ENCODE measurements around the gene ARVCF. TPM values are rescaled to one million over a fixed set of nuclear protein-coding genes. Genes with fewer than 3 reads are reported as not detected.
A peak's percentile ranks its signal among the peaks of the same experiment; 100 is the strongest.

The ARVCF gene
- total RNA-seq, 1 donor from 2014 or later: 46.8 TPM

DNA sequence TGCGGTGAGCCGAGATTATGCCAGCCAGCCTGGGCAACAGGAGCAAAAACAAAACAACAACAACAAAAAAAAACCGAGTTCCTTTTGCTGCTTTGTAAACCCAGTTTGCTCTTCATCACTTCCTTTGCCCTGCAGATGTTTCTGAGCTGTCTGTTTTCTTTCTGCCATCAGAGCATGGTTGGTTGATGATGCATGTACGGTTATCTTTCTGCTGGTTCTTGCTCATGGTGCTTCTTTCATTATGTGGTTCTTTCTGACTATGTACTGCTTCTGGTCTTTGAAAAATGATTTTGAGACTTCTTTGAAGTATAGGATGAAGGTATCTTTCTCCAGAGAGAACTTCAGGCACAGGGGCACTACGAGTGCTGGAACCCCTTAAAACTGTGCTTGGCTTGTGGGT is 17.5 kb upstream of the ARVCF start:
- intact Hi-C loops (cut with DNase I): no loop called here
- no peak for DNase-seq (ENCODE audit: low spot score)

DNA sequence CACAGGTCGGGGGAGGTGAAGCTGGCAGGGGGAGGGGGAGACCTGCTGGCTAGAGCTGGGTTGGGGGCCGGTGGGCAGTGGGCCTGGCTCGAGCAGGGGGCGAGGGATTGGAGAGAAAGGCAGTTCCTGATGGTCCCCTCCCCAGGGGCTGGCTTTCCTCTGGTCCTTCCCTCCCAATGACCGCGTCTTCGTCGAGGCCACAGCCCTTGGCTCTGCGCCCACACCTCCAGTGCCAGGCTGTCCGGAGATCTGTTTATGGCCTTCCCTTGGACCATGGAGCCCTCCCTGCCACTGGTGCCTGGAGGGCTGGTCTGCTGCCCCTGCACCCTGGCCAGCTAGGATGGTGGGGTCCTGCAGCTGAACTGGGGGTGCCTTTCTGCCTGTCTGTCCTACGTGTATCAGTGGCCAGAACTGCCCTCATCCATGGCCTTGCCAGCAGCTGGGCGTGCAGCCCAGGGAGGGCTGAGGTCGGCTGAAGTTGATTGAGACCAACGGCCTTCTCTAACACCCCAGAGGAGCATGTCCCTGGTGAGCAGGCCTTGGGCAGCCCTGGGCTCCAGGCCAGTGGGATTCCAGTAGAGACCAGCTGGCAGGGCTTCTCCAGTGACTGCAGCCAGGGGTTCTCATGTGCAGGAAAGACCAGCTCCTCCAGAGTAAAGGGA is 16.6 kb upstream of the ARVCF start:
- intact Hi-C loops (cut with DNase I): no loop called here
- DNase-seq (ENCODE audit: low spot score): peak; percentile 85

DNA sequence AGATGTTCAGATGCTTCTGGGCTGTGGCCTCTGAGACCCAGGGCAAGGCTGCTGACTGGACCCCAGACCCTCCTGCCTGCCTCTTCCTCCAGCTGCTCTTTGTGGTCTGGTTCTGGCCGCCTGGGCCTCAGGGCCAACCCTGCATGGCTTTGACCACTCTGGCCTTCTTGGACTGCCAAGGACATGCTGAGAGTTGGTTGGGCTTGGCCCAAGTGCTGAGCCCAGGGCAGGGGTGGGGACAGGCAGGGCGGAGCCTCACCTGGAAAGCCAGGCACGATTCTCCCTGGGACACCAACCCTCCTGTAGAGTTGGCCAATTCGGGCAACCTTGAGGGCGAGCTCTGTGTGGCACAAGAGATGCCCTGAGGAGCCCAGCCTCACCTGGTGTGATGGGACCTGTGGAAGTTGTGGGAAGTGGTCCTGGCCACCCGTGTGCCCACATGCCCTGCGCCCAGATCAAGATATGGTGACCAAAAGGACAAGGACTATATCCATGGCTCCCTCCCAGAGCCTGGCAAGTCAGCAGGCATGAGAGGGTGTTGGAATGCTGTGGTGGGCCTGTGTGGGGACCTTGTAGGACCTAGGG is 15.9 kb upstream of the ARVCF start:
- no peak for DNase-seq (ENCODE audit: low spot score)
- intact Hi-C loops (cut with DNase I): no loop called here

DNA sequence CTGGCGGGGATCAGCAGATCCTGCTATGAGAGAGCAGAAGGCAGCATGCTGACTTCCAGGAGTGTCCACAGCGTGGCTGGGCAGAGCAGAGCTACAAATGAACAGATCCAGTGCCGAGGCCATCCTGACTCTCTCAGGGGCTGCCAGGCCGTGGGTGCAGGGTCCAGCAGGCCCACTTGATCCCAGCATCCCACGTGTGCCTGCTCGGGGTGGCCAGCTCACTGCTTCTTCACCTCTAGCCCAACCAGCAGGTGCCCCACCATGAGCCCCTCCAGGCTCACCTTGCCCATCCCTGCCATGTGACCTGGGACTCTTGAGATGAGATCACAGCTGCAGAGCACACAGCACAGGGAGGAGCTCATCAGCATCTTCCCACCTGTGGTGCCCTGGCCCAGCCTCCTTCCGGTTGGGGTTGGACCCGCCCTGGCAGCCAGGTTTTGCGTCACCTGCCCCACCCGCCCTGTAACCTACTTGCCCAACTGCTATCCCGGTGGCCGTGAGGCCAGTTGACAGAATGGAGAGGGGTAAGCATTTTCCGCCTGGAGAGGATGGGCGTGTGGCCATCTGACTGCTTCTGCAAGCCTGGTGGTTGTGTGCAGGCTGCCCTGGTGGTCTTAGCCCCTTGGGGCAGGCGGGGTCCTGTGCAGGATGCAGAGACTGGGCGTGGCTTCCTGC is 15.2 kb upstream of the ARVCF start:
- no peak for DNase-seq (ENCODE audit: low spot score)
- intact Hi-C loops (cut with DNase I): no loop called here

DNA sequence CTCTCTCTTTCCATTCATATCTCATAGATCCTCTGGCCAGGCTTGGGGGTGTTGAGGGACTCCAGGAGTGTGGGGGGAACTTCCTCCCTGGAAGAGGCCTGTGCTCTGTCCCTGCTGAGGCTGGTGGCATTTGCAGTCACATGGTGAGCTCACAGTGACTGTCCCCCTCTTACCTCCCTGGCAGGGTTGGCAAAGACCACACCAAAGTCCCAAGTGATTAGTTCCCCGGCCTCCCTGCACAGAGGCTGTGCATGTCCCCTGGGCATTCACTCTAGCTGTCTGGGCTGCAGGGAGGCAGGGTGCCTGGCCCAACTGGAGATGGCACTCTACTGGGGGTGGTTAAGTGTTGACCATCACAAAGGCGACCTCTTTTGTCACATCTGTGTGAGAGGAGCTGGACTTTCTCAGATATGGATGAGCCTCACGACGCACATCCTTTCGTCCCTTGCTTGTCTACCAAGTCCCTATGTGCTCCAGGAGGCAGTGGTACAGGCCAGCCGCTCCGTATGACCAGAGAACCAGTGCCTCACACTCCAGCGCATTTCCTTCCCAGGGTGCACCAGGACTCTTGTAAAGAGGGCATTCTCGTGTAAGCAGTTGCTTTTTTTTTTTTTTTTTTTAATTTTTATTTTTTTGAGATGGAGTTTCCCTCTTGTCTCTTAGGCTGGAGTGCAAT is 13.1 kb upstream of the ARVCF start:
- DNase-seq (ENCODE audit: low spot score): no peak
- intact Hi-C loops (cut with DNase I): no loop called here

DNA sequence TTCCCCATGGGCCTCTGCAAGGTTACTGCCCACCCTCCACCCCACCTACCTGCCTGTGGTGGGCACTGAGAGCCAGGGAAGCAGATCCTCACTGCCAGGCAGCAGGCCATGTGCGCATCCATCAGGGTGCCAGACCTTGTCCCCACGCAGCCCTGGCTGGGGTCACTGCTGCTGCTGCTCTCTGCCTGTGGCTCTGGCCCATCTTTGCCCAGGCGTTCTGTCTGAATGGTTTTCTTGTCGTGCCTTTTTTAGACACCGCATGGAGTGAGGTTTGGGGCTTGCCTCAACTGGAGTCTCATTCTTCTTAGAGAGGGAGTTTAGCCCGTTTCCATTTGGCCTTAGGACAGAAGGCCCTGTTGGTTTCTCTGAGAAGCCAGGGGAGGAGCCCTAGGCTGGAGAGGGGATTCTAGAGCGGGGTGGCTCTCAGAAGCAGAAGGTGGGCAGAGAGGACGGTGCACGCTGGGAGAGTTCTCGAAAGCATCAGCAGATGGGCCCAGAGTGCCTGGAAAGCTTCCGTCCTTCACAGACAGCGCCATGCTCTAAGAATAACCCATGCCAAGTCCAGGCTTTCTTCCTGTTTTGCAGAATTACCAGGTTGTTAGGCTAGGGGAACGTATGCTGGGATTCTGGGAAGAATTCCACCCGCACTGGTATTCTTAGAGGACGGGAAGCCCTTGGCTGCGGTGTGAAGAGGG is 12.4 kb upstream of the ARVCF start:
- no peak for DNase-seq (ENCODE audit: low spot score)
- intact Hi-C loops (cut with DNase I): no loop called here

DNA sequence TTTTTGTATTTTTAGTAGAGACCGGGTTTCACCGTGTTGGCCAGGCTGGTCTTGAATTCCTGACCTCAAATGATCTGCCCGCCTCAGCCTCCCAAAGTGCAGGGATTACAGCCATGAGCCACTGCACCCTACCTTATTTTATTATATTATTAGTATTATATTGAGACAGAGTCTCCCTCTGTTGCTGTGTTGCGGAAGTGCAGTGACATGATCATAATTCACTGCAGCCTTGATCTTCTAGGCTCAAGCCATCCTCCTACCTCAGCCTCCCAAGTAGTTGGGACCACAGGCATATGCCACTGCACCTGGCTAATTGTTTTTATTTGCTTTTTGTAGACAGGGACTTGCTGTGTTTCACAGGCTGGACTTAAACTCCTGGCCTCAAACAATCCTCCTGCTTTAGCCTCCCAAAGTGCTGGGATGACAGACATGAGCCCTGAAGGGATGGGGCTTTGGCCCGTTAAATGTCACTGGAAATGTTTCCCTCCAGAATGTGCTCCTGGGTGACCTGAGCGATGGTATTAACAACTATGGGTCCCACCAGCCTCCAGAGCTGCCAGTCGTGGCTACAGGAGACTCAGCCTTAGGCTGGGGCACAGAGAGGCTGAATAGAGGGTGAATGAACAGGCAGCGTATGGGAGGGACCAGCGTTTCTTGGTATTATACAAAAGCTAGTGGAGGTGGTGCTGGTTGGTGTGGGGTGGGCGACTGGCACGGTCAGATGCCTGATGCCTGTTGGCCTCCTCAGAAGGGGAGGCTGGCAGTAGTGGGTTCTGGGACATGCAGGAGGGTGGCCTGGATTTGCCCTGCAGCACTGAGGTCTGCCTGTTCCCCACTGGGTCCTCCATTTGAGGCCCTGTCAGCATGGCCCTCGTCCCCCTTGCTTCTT is 11.6 kb upstream of the ARVCF start:
- no peak for DNase-seq (ENCODE audit: low spot score)
- intact Hi-C loops (cut with DNase I): no loop called here

DNA sequence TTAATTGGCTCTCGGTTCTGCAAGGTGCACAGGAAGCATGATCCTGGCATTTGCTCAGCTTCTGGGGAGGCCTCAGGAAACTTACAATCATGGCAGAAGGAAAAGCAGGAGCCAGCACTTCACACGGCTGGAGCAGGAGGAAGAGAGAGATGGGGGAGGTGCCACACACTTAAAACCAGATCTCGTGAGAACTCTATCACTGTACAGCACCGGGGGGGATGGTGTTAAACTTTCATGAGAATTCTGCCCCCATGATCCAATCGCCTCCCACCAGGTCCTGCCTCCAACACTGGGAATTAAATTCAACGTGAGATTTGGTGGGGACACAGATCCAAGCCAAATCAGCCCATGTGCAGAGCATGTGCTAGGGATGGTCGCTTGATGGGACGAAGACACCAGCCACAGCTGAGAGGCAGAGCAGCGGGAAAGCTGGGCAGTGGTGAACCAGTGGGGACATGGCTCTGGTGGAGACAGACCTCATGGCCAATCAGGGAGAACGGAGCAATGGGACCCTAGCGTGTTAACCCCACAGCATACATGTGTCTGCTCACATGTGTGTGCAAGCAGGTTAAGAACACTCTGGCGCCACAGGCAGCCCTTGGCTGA is 10.5 kb upstream of the ARVCF start:
- no peak for DNase-seq (ENCODE audit: low spot score)
- intact Hi-C loops (cut with DNase I): no loop called here

DNA sequence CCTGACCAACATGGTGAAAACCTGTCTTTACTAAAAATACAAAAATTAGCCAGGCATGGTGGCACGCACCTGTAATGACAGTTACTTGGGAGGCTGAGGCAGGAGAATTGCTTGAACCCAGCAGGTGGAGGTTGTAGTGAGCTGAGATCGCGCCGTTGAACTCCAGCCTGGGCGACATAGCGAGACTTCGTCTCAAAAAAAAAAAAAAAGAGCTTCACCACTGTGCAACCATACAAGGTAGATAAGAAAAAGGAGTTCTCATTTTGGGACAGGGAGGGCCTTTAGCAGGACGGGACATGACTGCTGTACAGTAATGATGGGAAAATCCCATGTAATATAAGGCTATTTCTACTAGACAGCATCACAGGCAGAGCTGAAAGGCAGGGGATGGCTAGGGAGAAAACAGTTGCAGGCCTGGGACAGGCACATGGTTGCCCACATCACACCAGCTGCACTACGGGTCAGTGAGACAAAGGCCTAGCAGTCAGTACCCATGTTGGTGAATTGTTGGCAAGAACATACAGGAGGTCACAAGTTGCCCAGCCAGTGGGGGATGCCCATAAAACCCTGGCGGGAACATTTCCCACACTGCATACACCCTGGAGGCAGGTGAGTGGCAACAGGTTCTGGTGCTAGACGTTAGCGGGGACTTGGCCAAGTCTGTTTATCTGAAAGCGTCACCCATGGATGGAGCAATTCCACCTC is 9.7 kb upstream of the ARVCF start:
- intact Hi-C loops (cut with DNase I): no loop called here
- no peak for DNase-seq (ENCODE audit: low spot score)

DNA sequence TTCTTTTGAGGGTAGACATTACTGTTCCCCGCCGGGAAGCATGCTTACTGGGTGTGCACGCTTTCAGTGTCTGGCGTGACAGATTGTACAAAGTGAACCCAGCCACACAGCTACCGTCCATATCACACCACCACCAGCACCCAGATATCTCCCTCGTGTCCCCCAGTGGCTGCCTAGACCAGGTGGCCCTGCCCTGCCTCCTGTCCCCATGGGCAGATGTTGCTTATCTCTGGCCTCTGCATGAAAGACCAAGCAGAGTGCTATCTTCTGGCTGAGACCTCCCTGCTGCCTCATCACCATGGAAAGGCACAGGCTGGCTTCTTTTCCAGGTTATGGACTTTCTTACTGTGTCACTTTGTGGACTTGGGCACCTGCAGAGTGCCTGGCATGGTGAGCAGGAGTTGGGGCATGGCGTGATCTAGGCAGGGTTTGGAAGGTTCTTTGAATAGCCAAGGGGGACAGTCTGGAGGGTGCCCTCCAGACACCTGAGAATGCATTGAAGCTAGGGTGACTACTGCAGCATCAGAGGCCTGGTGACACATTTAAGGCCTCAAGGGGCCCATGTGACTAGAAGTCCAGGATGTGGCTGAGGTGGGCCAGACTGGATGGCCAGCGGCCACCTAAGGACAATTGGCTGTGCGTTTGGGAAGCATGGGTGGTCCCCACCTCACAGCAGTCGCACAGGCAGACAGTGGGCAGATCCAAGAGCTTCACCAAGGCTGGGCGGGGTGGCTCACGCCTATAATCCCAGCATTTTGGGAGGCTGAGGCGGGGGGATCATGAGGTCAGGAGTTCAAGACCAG is 9.0 kb upstream of the ARVCF start:
- DNase-seq (ENCODE audit: low spot score): no peak
- intact Hi-C loops (cut with DNase I): no loop called here

DNA sequence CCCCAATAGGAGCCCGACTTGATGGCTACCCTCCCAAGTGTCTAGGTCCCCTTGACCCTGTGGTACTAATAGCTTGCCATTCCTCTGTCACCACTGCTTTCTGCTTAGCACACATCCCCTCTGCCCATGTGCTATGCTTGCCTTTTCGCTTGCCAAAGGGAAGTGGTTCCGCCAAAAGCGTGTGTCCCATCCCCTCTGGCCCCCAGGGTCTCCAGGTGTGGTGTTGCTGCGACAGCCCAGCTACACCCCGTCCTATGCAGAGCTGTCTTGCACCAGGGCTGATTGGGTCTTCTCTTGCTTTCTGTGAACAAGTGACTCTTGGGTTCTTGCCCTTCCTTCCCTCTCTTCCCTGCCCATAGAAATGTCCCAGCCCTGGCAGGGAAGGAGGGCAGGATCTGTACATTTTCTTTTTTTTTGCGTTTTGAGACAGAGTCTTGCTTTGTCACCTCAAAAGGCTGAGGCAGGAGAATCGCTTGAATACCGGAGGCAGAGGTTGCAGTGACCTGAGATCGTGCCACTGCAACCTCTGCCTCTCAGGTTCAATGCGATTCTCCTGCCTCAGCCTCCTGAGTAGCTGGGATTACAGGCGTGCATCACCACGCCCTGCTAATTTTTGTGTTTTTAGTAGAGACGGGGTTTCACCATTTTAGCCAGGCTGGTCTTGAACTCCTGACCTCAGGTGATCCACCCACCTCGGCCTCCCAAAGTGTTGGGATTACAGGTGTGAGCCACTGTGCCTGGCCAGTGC is 8.2 kb upstream of the ARVCF start:
- DNase-seq (ENCODE audit: low spot score): no peak
- intact Hi-C loops (cut with DNase I): loop anchor here (5.0 kb wide), 1 partner anchor 92 kb away; the partner anchor contains the start of genes RANBP1 and TRMT2A

DNA sequence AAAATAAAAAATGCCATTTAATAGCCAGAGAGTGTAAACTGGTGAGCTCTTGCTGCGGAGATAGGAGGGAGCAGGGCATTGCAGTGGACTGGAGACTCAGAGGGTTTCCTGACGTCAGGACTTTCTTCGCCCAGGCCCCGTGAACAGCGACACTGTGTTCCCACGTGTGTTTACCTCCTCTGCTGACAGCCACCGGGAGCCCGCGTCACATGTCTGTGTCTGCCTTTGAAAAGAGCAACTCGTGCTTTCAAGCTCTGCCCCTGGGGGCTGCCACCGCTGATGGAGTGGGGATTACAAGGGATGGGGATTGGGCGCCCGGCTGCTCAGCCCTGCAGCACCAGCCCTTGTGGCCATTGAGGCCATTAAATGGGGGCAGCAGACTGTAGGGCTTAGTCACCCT is 7.6 kb upstream of the ARVCF start:
- intact Hi-C loops (cut with DNase I): loop anchor here (5.0 kb wide), 1 partner anchor 93 kb away; the partner anchor contains the start of genes RANBP1 and TRMT2A
- no peak for DNase-seq (ENCODE audit: low spot score)

DNA sequence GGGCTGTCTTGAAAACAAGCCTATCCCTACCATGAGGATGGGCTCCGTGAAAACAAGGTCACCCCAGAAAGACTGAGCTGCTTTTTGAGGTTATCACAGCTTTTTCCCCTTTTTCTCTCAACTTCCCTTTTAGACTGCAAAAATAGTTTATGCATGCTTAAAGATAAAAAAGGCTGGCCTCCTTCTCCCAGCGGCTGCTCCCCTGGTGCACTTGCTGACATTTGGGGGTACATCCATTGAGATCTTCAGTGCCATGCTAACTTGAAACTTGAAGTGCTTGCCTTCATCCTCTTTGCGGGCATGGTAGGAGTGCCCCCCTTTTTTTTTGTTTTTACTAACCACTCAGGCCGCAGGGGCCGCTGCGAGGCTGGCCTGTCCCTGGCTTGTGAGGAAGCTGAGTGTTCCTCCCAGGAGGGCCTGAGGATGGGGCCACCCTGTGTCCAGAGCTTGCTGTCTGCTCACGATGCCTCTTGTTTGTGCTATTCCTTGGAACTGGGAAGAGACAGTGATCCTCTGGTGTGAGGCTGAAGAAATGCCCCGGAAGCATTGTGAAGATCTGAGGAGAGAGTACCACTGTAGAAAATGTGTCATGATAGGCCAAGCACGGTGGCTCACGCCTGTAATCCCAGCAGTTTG is 6.5 kb upstream of the ARVCF start:
- no peak for DNase-seq (ENCODE audit: low spot score)
- intact Hi-C loops (cut with DNase I): loop anchor here (5.0 kb wide), 1 partner anchor 94 kb away; the partner anchor contains the start of genes RANBP1 and TRMT2A

DNA sequence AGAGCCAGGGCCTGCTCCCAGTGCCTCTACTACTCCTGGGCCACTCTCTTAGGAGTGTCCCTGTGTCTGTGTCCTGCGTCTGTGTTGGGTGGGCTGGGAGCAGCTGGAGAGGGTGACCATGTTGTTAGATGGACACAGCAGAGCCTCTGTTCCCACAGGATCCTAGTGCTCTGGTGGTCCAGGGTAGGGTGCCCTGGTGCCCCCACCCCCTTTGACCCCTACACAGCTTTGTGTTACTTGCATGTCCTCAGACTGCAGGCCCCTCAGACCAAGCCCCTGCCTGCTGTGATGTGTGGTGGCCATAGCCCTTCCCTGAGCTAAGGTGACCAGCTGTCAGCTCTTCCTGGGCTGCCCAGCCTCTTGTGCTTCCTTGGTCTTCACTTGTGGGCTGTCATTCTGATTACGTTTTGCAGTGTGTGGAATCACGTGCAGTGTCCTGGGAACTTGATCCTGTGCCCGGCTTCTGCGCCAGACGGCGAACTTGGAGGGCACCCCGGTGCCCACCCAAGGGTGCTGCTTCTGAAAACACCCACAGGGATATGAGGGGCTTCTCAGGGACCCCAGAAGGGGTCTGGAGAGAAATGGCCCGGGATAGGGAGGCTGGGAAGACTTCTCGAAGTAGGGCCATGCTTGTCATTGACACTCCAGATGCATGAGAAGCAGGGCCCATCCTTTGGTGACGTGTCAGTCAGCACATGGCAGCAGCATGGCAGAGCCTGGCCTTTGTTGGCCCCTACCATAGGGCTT is 5.8 kb upstream of the ARVCF start:
- intact Hi-C loops (cut with DNase I): loop anchor here (5.0 kb wide), 1 partner anchor 95 kb away; the partner anchor contains the start of genes RANBP1 and TRMT2A
- no peak for DNase-seq (ENCODE audit: low spot score)
